Colonic mucosa (tissue), 4 donors: ENCODE results near the gene RALGAPA2. TPM values are rescaled to one million over a fixed set of nuclear protein-coding genes. Genes with fewer than 3 reads are reported as not detected.

ENCODE experiments used
- DNase-seq: peaks from one replicate; pipeline ENCODE4 v3.0.0-alpha.2; 2020
- H3K27ac ChIP-seq: fragments of 200-600 bp; one replicate; pipeline ENCODE4 v1.8.0; 2021
- H3K27me3 ChIP-seq: fragments of 200-600 bp; one replicate; pipeline ENCODE4 v1.8.0; 2021
- H3K36me3 ChIP-seq: fragments of 200-600 bp; one replicate; pipeline ENCODE4 v1.8.0; 2021
- H3K4me1 ChIP-seq: fragments of 200-600 bp; one replicate; pipeline ENCODE4 v1.8.0; 2021; ENCODE audit warnings: mild to moderate bottlenecking
- H3K4me3 ChIP-seq: fragments of 200-600 bp; one replicate; pipeline ENCODE4 v1.8.0; 2021
- H3K9ac ChIP-seq, 2 donors: one replicate each; pipeline ENCODE4 v1.7.0; 2013; ENCODE audit warnings: control low read depth in 2 of 2, low read depth in 2 of 2, low read length in 2 of 2
- H3K9me3 ChIP-seq: fragments of 200-600 bp; one replicate; pipeline ENCODE4 v1.8.0; 2021
- intact Hi-C: fragments of 100-400 bp; cut with DNase I; formaldehyde crosslinking; loops from one replicate; pipeline ENCODE4 v1.14.1; 2022
- total RNA-seq, 2 donors: library from RNA; stranded (reverse); fragmentation: NEBNext Ultra II Directional in 1 of 2; extraction: Animal tissue kit (Norgen Biotek cat#: 25700) in 1 of 2; gene quantifications; one replicate each; pipeline ENCODE4 v1.2.1, GENCODE V29; 2021
- TF ChIP-seq, protein P1 (sequence below): fragments of 200-600 bp; IDR thresholded peaks from one replicate; pipeline ENCODE4 v1.8.0; 2022; ENCODE audit warnings: antibody characterized with exemption, mild to moderate bottlenecking
- donor health status: healthy.
- donor health status: DM: no; HTN: no; CAD: no.
- donor health status: DM: no; HTN: no; CAD: no.

Gene RALGAPA2
- total RNA-seq, 2 donors from 2014 or later, result 64.5 to 66.1 TPM

- Histone ChIP-seq H3K9me3 (no peaks in the 10 kb centered on the region), H3K27ac (no peak overlapping the region), H3K9ac (no peak overlapping the region), H3K4me3 (no peak overlapping the region), H3K36me3 (no peaks in the 10 kb centered on the region), H3K27me3 (no peaks in the 10 kb centered on the region), H3K4me1 (no peaks in the 10 kb centered on the region)
- DNase-seq, result no peak
- TF ChIP-seq, protein P1, sequence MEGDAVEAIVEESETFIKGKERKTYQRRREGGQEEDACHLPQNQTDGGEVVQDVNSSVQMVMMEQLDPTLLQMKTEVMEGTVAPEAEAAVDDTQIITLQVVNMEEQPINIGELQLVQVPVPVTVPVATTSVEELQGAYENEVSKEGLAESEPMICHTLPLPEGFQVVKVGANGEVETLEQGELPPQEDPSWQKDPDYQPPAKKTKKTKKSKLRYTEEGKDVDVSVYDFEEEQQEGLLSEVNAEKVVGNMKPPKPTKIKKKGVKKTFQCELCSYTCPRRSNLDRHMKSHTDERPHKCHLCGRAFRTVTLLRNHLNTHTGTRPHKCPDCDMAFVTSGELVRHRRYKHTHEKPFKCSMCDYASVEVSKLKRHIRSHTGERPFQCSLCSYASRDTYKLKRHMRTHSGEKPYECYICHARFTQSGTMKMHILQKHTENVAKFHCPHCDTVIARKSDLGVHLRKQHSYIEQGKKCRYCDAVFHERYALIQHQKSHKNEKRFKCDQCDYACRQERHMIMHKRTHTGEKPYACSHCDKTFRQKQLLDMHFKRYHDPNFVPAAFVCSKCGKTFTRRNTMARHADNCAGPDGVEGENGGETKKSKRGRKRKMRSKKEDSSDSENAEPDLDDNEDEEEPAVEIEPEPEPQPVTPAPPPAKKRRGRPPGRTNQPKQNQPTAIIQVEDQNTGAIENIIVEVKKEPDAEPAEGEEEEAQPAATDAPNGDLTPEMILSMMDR, result no peak
- intact Hi-C loops, result no loop called here
These were observed 21.5 kb upstream of the RALGAPA2 start for GRCh38 chr20:20733943-20734342.

DNA sequence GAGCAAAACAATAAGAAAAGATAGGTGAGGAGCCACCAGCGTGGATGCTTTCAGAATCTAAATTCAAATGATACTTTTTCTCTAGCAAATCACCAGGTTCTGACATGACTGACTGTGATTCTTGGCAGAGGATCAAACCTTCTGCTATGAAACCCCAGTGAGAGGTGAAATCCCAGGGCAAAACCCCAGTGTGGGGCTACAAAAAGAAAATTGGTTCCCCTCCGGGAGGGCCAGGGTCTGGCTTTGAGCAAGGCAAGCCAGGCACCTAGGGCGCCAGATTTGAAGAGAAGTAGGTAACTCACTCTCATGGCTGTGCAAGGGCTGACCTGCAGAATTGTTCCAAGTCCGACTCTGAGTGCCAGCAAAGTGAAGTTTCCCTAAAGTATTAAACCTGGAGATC is 20.2 kb upstream of the RALGAPA2 start:
- Histone ChIP-seq H3K4me1 (no peaks in the 10 kb centered on the region), H3K36me3 (no peaks in the 10 kb centered on the region), H3K9ac (no peak overlapping the region), H3K9me3 (no peaks in the 10 kb centered on the region), H3K27ac (no peak overlapping the region), H3K27me3 (no peaks in the 10 kb centered on the region), H3K4me3 (no peak overlapping the region)
- no peak for DNase-seq
- intact Hi-C loops, result no loop called here
- TF ChIP-seq, protein P1, result no peak

DNA sequence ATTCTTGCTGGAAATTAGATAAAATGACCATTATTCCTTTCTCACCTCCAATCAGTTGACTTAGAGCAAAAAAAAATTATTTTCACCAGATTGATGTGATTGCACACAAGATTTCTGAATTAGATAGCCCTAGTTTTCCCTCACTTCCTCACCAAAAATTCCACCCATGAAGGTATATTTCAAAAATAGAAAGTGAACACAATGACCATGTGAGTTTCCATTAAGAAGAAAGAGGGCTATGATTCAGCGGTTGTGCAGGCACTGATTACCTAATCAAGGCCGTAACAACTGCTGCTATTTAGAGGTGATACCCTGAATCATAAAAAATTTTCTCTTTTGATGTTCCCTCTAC is 19.5 kb upstream of the RALGAPA2 start:
- DNase-seq, result no peak
- H3K9me3 ChIP-seq, result no peaks in the 10 kb centered on the region
- TF ChIP-seq, protein P1, result no peak
- no peaks in the 10 kb centered on the region for H3K27me3 ChIP-seq
- no peak overlapping the region for H3K27ac ChIP-seq
- no peak overlapping the region for H3K4me3 ChIP-seq
- intact Hi-C loops, result no loop called here
- no peaks in the 10 kb centered on the region for H3K36me3 ChIP-seq
- no peak overlapping the region for H3K9ac ChIP-seq
- no peaks in the 10 kb centered on the region for H3K4me1 ChIP-seq

- no peak for DNase-seq
- Histone ChIP-seq H3K27ac (no peak overlapping the region), H3K4me3 (no peak overlapping the region), H3K9me3 (no peaks in the 10 kb centered on the region), H3K9ac (no peak overlapping the region), H3K27me3 (no peaks in the 10 kb centered on the region), H3K36me3 (no peaks in the 10 kb centered on the region), H3K4me1 (no peaks in the 10 kb centered on the region)
- intact Hi-C loops, result no loop called here
- TF ChIP-seq, protein P1, result no peak
These were observed 18.8 kb upstream of the RALGAPA2 start for GRCh38 chr20:20731000-20731944.

DNA sequence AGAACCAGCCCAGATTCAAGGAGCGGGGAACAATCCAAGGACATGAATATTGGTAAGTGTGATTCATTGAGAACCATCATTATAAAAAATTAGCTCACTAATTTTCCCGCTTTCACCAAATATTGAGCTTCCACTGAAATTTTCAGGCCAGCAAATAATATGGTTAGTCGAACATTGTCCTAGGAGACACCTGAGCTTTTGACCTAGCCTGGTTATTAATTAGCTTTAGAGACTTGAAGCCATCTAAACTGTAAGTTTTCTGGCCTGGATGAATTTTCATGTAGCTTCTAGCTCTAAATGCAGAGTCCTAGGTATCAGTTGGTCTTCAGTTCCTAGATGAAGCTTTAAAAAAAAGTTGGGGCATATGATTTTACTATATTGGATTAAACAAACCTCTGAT is 17.1 kb upstream of the RALGAPA2 start:
- H3K27ac ChIP-seq, result no peak overlapping the region
- intact Hi-C loops, result no loop called here
- no peak overlapping the region for H3K9ac ChIP-seq
- H3K9me3 ChIP-seq, result no peaks in the 10 kb centered on the region
- no peak for DNase-seq
- TF ChIP-seq, protein P1, result no peak
- no peak overlapping the region for H3K4me3 ChIP-seq
- no peaks in the 10 kb centered on the region for H3K4me1 ChIP-seq
- H3K27me3 ChIP-seq, result no peaks in the 10 kb centered on the region
- no peaks in the 10 kb centered on the region for H3K36me3 ChIP-seq
